HepG2 (cell line): ENCODE data around the gene RASA2. TPM values are rescaled to one million over a fixed set of nuclear protein-coding genes. Genes with fewer than 3 reads are reported as not detected.

Experiments used
- EED ChIP-seq: sonication (generic); formaldehyde crosslinking; IDR thresholded peaks from 2 replicates; pipeline ENCODE4 v1.5.0; 2020; ENCODE audit warnings: mild to moderate bottlenecking, missing genetic modification reagents
- RNF2 ChIP-seq: fragments of 450-650 bp; conservative IDR thresholded peaks from 2 replicates; pipeline ENCODE4 v1.6.1; 2016; ENCODE audit warnings: low read depth
- SMARCE1 ChIP-seq: fragments of 450-650 bp; IDR thresholded peaks from 2 replicates; pipeline ENCODE4 v1.6.1; 2017; ENCODE audit warnings: borderline replicate concordance
- ZBTB1 ChIP-seq: sonication (generic); formaldehyde crosslinking; IDR thresholded peaks from 2 replicates; pipeline ENCODE4 v1.4.0; 2020; ENCODE audit warnings: missing genetic modification reagents, borderline replicate concordance
- ZFP1 ChIP-seq: IDR thresholded peaks from 2 replicates; pipeline ENCODE4 v1.6.1; 2016
- ZNF136 ChIP-seq: sonication (generic); formaldehyde crosslinking; IDR thresholded peaks from 2 replicates; pipeline ENCODE4 v1.8.1; 2022; ENCODE audit warnings: low read depth, mild to moderate bottlenecking, moderate library complexity, missing genetic modification reagents
- ZNF331 ChIP-seq: sonication (generic); formaldehyde crosslinking; IDR thresholded peaks from 2 replicates; pipeline ENCODE4 v1.4.0; 2020; ENCODE audit warnings: missing genetic modification reagents
- ZNF7 ChIP-seq: IDR thresholded peaks from 2 replicates; pipeline ENCODE4 v1.6.1; 2016; ENCODE audit warnings: missing biosample characterization, missing genetic modification reagents
- polyA plus RNA-seq, 8 experiments: library from polyadenylated mRNA; depleted of rRNA in 3 of 8; stranded (reverse) in 7 of 8; unstranded in 1 of 8; fragments of >200 nt; fragmentation: Illumina TruSeq in 4 of 8; extraction: Trizol in 4 of 8; gene quantifications; 2 replicates each; pipeline versions ENCODE4 v1.2.1 to v1.2.3, GENCODE V29; 2011 to 2016; ENCODE audit warnings: low read depth in 4 of 8, missing spikeins in 1 of 8, mixed read lengths in 1 of 8; ENCODE audit not compliant: insufficient read depth in 1 of 8
- total RNA-seq, 5 experiments: library from RNA; depleted of rRNA; stranded (reverse); fragments of >200 nt; fragmentation: Illumina TruSeq; extraction: Trizol; gene quantifications; 2 replicates each; pipeline ENCODE4 v1.2.3, GENCODE V29; 2016; ENCODE audit warnings: low read depth in 1 of 5
- TF ChIP-seq, protein P1 (sequence below): sonication (generic); formaldehyde crosslinking; IDR thresholded peaks from 2 replicates; pipeline ENCODE4; 2020; ENCODE audit warnings: missing genetic modification reagents, mild to moderate bottlenecking, borderline replicate concordance
- TF ChIP-seq, protein P2 (sequence below): sonication (generic); formaldehyde crosslinking; conservative IDR thresholded peaks from 2 replicates; pipeline ENCODE4 v1.4.0; 2020; ENCODE audit warnings: mild to moderate bottlenecking, missing genetic modification reagents, moderate library complexity
- TF ChIP-seq, protein P3 (sequence below): sonication (generic); formaldehyde crosslinking; IDR thresholded peaks from 2 replicates; pipeline ENCODE4 v1.4.0; 2020; ENCODE audit warnings: missing genetic modification reagents
- TF ChIP-seq, protein P4 (sequence below): sonication (generic); formaldehyde crosslinking; IDR thresholded peaks from 2 replicates; pipeline ENCODE4 v1.8.0; 2022; ENCODE audit warnings: mild to moderate bottlenecking, missing genetic modification reagents
- TF ChIP-seq, protein P5 (sequence below): sonication (generic); formaldehyde crosslinking; IDR thresholded peaks from 2 replicates; pipeline ENCODE4 v1.5.0; 2020; ENCODE audit warnings: mild to moderate bottlenecking, missing genetic modification reagents

Gene RASA2
- total and polyA plus RNA-seq, 2 of the 13 experiments (the other 11 are each of a cell fraction or from before 2014, with no cell fraction given) = 5.4 to 8.5 TPM

DNA sequence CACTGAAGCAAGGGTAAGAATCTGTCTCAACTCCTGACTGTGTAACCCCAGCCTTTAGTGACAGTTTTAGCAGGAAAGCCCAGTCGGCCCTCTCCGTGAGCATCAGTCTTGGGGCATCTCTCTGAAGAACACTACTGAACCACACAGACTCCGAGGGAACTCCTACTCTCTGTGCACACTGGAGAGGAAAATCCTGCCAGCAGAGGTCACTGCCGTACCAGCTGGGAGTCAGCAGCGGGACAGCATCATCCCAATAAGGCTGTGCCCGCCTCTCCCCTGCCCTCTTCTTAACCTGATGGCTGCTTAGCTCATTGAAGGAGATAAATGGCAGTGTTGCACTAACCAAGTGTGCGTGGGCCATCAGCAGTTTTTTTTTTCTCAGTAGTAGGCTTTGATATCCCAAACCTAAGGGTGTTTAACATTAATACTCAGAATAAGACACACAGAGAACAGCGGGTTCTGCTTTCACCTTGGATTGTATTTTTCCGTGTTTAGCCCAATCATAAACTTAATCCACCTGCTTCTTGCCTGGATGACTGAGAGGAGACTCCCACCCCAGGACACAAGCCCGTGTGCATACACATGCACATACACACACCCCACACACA is 26.6 kb upstream of the RASA2 start (continued):
- TF ChIP-seq ZBTB1 (CRISPR knock-in tag) (no peak), ZNF7 (CRISPR knock-in tag) (no peak), RNF2 (no peak), SMARCE1 (no peak), ZFP1 (no peak), EED (CRISPR knock-in tag) (no peak), ZNF136 (CRISPR knock-in tag) (no peak), ZNF331 (CRISPR knock-in tag) (peak; percentile 48; the same call in 1 of the 2 replicates)
- TF ChIP-seq, protein P1, sequence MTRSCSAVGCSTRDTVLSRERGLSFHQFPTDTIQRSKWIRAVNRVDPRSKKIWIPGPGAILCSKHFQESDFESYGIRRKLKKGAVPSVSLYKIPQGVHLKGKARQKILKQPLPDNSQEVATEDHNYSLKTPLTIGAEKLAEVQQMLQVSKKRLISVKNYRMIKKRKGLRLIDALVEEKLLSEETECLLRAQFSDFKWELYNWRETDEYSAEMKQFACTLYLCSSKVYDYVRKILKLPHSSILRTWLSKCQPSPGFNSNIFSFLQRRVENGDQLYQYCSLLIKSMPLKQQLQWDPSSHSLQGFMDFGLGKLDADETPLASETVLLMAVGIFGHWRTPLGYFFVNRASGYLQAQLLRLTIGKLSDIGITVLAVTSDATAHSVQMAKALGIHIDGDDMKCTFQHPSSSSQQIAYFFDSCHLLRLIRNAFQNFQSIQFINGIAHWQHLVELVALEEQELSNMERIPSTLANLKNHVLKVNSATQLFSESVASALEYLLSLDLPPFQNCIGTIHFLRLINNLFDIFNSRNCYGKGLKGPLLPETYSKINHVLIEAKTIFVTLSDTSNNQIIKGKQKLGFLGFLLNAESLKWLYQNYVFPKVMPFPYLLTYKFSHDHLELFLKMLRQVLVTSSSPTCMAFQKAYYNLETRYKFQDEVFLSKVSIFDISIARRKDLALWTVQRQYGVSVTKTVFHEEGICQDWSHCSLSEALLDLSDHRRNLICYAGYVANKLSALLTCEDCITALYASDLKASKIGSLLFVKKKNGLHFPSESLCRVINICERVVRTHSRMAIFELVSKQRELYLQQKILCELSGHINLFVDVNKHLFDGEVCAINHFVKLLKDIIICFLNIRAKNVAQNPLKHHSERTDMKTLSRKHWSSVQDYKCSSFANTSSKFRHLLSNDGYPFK (CRISPR knock-in tag) = no peak
- TF ChIP-seq, protein P2, sequence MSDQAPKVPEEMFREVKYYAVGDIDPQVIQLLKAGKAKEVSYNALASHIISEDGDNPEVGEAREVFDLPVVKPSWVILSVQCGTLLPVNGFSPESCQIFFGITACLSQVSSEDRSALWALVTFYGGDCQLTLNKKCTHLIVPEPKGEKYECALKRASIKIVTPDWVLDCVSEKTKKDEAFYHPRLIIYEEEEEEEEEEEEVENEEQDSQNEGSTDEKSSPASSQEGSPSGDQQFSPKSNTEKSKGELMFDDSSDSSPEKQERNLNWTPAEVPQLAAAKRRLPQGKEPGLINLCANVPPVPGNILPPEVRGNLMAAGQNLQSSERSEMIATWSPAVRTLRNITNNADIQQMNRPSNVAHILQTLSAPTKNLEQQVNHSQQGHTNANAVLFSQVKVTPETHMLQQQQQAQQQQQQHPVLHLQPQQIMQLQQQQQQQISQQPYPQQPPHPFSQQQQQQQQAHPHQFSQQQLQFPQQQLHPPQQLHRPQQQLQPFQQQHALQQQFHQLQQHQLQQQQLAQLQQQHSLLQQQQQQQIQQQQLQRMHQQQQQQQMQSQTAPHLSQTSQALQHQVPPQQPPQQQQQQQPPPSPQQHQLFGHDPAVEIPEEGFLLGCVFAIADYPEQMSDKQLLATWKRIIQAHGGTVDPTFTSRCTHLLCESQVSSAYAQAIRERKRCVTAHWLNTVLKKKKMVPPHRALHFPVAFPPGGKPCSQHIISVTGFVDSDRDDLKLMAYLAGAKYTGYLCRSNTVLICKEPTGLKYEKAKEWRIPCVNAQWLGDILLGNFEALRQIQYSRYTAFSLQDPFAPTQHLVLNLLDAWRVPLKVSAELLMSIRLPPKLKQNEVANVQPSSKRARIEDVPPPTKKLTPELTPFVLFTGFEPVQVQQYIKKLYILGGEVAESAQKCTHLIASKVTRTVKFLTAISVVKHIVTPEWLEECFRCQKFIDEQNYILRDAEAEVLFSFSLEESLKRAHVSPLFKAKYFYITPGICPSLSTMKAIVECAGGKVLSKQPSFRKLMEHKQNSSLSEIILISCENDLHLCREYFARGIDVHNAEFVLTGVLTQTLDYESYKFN (CRISPR knock-in tag) = no peak
- TF ChIP-seq, protein P3, sequence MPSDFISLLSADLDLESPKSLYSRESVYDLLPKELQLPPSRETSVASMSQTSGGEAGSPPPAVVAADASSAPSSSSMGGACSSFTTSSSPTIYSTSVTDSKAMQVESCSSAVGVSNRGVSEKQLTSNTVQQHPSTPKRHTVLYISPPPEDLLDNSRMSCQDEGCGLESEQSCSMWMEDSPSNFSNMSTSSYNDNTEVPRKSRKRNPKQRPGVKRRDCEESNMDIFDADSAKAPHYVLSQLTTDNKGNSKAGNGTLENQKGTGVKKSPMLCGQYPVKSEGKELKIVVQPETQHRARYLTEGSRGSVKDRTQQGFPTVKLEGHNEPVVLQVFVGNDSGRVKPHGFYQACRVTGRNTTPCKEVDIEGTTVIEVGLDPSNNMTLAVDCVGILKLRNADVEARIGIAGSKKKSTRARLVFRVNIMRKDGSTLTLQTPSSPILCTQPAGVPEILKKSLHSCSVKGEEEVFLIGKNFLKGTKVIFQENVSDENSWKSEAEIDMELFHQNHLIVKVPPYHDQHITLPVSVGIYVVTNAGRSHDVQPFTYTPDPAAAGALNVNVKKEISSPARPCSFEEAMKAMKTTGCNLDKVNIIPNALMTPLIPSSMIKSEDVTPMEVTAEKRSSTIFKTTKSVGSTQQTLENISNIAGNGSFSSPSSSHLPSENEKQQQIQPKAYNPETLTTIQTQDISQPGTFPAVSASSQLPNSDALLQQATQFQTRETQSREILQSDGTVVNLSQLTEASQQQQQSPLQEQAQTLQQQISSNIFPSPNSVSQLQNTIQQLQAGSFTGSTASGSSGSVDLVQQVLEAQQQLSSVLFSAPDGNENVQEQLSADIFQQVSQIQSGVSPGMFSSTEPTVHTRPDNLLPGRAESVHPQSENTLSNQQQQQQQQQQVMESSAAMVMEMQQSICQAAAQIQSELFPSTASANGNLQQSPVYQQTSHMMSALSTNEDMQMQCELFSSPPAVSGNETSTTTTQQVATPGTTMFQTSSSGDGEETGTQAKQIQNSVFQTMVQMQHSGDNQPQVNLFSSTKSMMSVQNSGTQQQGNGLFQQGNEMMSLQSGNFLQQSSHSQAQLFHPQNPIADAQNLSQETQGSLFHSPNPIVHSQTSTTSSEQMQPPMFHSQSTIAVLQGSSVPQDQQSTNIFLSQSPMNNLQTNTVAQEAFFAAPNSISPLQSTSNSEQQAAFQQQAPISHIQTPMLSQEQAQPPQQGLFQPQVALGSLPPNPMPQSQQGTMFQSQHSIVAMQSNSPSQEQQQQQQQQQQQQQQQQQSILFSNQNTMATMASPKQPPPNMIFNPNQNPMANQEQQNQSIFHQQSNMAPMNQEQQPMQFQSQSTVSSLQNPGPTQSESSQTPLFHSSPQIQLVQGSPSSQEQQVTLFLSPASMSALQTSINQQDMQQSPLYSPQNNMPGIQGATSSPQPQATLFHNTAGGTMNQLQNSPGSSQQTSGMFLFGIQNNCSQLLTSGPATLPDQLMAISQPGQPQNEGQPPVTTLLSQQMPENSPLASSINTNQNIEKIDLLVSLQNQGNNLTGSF = no peak
- TF ChIP-seq, protein P4, sequence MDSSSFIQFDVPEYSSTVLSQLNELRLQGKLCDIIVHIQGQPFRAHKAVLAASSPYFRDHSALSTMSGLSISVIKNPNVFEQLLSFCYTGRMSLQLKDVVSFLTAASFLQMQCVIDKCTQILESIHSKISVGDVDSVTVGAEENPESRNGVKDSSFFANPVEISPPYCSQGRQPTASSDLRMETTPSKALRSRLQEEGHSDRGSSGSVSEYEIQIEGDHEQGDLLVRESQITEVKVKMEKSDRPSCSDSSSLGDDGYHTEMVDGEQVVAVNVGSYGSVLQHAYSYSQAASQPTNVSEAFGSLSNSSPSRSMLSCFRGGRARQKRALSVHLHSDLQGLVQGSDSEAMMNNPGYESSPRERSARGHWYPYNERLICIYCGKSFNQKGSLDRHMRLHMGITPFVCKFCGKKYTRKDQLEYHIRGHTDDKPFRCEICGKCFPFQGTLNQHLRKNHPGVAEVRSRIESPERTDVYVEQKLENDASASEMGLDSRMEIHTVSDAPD (CRISPR knock-in tag) = no peak
- TF ChIP-seq, protein P5, sequence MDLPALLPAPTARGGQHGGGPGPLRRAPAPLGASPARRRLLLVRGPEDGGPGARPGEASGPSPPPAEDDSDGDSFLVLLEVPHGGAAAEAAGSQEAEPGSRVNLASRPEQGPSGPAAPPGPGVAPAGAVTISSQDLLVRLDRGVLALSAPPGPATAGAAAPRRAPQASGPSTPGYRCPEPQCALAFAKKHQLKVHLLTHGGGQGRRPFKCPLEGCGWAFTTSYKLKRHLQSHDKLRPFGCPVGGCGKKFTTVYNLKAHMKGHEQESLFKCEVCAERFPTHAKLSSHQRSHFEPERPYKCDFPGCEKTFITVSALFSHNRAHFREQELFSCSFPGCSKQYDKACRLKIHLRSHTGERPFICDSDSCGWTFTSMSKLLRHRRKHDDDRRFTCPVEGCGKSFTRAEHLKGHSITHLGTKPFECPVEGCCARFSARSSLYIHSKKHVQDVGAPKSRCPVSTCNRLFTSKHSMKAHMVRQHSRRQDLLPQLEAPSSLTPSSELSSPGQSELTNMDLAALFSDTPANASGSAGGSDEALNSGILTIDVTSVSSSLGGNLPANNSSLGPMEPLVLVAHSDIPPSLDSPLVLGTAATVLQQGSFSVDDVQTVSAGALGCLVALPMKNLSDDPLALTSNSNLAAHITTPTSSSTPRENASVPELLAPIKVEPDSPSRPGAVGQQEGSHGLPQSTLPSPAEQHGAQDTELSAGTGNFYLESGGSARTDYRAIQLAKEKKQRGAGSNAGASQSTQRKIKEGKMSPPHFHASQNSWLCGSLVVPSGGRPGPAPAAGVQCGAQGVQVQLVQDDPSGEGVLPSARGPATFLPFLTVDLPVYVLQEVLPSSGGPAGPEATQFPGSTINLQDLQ (CRISPR knock-in tag) = no peak
